SK-N-MC (cell line): ENCODE measurements around the gene FAM111B.
"Not testable (repeated sequence)": the region's sequence is repeated elsewhere in the genome, so short reads cannot be mapped to it uniquely, and the experiment has no call there.

Experiments
- DNase-seq: peaks from one replicate; pipeline ENCODE4 v3.0.0-alpha.2; 2011; ENCODE audit warnings: low read depth, low spot score
- H3K27ac ChIP-seq: fragments of 200-600 bp; sonication (generic); 2 replicates; pipeline ENCODE4 v1.5.1; 2016; ENCODE audit warnings: mixed run types
- H3K36me3 ChIP-seq: fragments of 200-600 bp; sonication (generic); 2 replicates; pipeline ENCODE4 v1.6.1; 2017; ENCODE audit warnings: antibody characterized with exemption, low read length, mixed read lengths; ENCODE audit not compliant: insufficient read depth
- H3K4me3 ChIP-seq: fragments of 200-600 bp; sonication (generic); 2 replicates; pipeline ENCODE4 v1.5.1; 2016
- H3K9ac ChIP-seq: fragments of 200-600 bp; sonication (generic); 2 replicates; pipeline ENCODE4 v1.8.0; 2017; ENCODE audit warnings: mixed run types, mixed read lengths; ENCODE audit not compliant: insufficient read length
- H3K9me3 ChIP-seq: fragments of 200-600 bp; sonication (generic); 2 replicates; pipeline ENCODE4 v1.6.1; 2017; ENCODE audit warnings: low read depth, mild to moderate bottlenecking, antibody characterized with exemption, low read length, moderate library complexity, mixed read lengths
- EZH2 ChIP-seq: fragments of 200-600 bp; sonication (generic); IDR thresholded peaks from one replicate; pipeline ENCODE4 v1.6.1; 2017; ENCODE audit warnings: antibody characterized with exemption
- FOXP2 ChIP-seq: optimal IDR thresholded peaks from 2 replicates; pipeline ENCODE3; 2011; ENCODE audit warnings: mild to moderate bottlenecking, moderate library complexity; ENCODE audit not compliant: insufficient read depth; ENCODE audit errors: extremely low read length, control extremely low read depth
- POLR2AphosphoS5 ChIP-seq: IDR thresholded peaks from 2 replicates; pipeline ENCODE4 v1.6.1; 2012; ENCODE audit warnings: mild to moderate bottlenecking, low read depth, low read length, borderline replicate concordance

Gene FAM111B

GRCh38 chr11:59106363-59107336, at the start of gene FAM111B:
Gene FAM111B (plus strand): TSS chr11:59107237. CDS start chr11:59109626, 2,389 bp downstream.
- peak; percentile 81 for DNase-seq
- H3K27ac ChIP-seq, result no peak within 1 kb of the TSS

GRCh38 chr11:59058120-59059033, 48.7 kb upstream of the FAM111B start:
- not testable (repeated sequence) for H3K36me3 ChIP-seq, H3K27ac ChIP-seq, H3K9ac ChIP-seq, H3K9me3 ChIP-seq
- peak; percentile 51 for DNase-seq
- H3K4me3 ChIP-seq, result peak overlapping the region; percentile 69

More at GRCh38 chr11:59106363-59107336, at the start of gene FAM111B:
- H3K9ac ChIP-seq, result peak within 1 kb of the TSS; percentile 80
- TF ChIP-seq POLR2AphosphoS5 (peak; percentile 81), EZH2 (no peak)
- H3K36me3 ChIP-seq, result peaks cover 28% of the 10 kb centered on the region
- H3K4me3 ChIP-seq, result peak within 1 kb of the TSS; percentile 96
- no peaks in the 10 kb centered on the region for H3K9me3 ChIP-seq

GRCh38 chr11:59060096-59060495, 46.9 kb upstream of the FAM111B start:
- H3K9me3 ChIP-seq, H3K4me3 ChIP-seq, DNase-seq, H3K9ac ChIP-seq, H3K27ac ChIP-seq, H3K36me3 ChIP-seq: not testable (repeated sequence)

- no peak for DNase-seq
- Histone ChIP-seq H3K9ac (no peak overlapping the region), H3K27ac (no peak overlapping the region), H3K9me3 (no peaks in the 10 kb centered on the region), H3K4me3 (no peak overlapping the region), H3K36me3 (no peaks in the 10 kb centered on the region)
- TF ChIP-seq FOXP2, result no peak
- no peak for TF ChIP-seq EZH2
- no peak for TF ChIP-seq POLR2AphosphoS5
These were observed 44.2 kb upstream of the FAM111B start for GRCh38 chr11:59062602-59063529.

- H3K9ac ChIP-seq, H3K4me3 ChIP-seq, H3K9me3 ChIP-seq, H3K27ac ChIP-seq, DNase-seq, H3K36me3 ChIP-seq: not testable (repeated sequence)
These were observed 42.9 kb upstream of the FAM111B start for GRCh38 chr11:59063996-59064727.

GRCh38 chr11:59069087-59069486, 38.0 kb upstream of the FAM111B start:
- Histone ChIP-seq H3K4me3 (no peak overlapping the region), H3K9me3 (no peaks in the 10 kb centered on the region), H3K36me3 (no peaks in the 10 kb centered on the region), H3K9ac (no peak overlapping the region), H3K27ac (no peak overlapping the region)
- no peak for DNase-seq
- TF ChIP-seq POLR2AphosphoS5 (no peak), FOXP2 (no peak), EZH2 (no peak)

GRCh38 chr11:59076876-59077571, 30.0 kb upstream of the FAM111B start:
- Histone ChIP-seq H3K27ac (no peak overlapping the region), H3K9ac (no peak overlapping the region), H3K36me3 (no peaks in the 10 kb centered on the region), H3K4me3 (no peak overlapping the region), H3K9me3 (no peaks in the 10 kb centered on the region)
- TF ChIP-seq EZH2, result no peak
- no peak for TF ChIP-seq POLR2AphosphoS5
- no peak for TF ChIP-seq FOXP2
- no peak for DNase-seq
